GM18517 (cell line): ENCODE measurements around the gene C1QL1.

Experiments
- ATAC-seq: cut with Tn5 transposase; IDR thresholded peaks from one replicate; pipeline ENCODE4 v1.9.1; 2021; ENCODE audit warnings: mild to moderate bottlenecking, moderate library complexity; ENCODE audit not compliant: unreplicated experiment

C1QL1 gene

DNA sequence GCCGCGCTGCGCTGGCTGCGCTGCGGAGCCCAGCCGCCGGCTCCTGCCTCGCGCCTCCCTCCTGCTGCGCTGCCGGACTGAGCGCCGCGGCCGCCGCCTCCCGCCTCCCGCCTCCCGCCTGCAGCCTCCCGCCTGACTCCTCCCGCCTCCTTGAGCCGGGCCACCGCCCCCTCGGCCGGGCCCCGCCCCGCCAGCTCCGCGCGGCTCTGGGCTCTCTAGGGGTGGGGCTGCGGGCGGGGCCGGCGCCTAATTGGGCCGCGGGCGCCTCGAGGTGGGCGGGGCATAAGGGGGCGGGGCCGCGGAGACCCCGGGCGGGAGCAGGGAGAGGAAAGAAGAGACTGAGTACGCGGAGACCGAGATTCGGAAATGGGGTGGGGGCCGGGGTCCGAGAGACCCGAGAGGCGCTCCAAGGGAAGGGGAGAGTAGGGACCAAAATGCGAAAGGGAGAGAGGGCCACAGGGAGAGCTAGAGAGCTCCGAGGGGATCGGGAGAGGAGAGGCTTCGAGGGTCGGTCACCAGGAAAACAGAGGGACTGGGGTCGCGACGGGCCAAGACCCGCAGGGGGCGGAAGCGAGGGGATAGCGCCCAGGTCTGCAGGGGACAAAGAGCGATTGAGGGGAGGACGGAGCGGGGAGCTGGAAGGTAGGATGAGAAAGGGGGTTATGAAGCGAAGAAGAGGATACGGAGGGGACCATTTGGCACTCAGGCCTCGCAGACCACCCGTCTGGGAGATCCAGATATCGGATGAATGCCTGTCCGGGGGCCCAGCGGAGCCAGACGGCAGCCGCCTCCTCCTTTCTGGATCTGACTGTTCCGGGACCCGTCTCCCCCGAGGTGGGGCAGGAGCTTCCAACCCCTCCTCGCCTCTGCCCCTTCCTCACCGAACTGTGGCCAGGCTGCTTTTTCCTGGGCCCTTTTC lies at the start of gene C1QL1:
Gene C1QL1, minus strand, starts transcription at position 79 of the 919 bp plus-strand sequence. CDS start 255 bp downstream, outside the sequence.
- no peak for ATAC-seq

DNA sequence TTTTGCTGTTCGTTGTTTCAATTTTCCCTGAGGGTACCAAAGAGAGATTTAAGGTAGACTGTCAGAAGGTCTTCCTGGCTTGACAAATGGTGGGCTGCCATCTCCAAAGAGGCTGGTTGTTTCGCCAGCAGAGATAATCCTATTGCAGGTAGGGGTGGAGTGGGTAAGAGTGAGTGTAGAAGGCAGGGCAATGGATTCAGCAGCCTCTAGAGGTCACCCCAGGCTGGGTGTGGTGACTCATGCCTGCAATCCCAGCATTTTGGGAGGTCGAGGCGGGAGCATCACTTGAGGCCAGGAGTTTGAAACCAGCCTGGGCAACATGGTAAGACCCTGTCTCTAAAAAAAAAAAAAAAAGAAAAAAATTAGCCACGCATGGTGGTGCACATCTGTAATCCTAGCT lies 48.7 kb upstream of the C1QL1 start:
- ATAC-seq, result no peak

DNA sequence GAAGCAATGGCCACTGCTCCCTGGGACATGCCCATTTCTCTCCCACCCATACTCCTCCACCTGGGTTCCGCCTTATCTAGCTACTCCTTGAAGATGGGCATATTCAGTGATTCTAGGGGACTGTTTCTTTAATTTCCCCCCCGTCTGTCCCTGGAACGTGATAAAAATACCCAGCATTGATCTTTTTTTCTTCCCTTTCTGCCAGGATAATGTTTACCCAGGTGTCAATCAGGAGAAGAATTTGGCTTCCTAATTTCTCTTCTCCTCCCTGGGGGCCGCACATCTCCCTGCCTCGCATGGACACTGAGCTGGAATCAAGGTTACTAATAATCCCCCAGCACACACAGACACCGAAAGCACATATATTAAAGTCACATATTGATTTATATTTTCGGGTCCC lies 48.1 kb upstream of the C1QL1 start:
- ATAC-seq, result no peak

DNA sequence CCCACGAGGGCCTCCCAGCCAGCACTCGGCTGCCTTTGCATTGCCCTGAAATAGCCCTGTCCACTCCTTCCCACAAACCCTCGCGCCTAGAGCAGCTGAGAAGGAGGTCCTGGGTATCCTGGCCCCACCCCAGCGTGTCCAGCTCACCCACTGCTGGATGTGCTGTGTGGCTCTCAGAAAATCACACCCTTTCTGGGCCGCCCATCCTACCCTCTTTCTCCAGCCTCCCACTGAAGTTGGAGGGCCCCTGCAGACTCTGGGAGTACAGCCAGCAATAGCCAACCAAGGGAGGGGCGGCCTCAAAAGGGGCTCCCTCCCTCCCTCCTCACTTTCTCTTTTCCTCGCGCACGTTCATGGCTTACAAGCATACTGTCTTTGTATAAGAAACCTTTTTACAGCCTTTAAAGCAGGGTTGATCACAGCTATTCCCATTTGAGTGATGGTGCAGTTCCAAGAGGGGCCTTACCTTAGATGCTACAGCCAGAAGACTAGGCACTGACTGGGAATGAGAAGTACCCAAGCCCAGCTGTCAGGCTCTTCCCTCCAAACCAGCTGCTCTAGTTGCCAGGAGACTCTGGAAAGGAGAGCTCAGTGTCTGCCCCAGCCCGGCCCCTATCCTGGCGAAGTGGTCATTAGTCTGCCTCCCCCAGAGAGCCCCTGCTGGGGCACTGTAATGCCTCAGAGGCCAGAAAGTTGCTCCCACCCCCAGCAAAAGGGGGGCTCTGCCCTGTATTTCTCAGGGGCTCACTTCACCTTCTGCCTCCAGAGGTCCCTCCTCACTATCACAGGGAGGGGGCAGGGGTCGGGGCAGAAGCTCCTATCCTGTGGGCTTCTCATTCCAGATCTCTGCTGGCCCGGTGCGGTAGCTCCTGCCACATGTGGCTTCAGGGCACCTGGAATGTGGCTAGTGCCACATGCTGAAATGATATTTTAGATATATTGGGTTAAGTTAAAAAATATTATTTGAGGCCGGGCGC lies 45.2 kb upstream of the C1QL1 start:
- no peak for ATAC-seq

DNA sequence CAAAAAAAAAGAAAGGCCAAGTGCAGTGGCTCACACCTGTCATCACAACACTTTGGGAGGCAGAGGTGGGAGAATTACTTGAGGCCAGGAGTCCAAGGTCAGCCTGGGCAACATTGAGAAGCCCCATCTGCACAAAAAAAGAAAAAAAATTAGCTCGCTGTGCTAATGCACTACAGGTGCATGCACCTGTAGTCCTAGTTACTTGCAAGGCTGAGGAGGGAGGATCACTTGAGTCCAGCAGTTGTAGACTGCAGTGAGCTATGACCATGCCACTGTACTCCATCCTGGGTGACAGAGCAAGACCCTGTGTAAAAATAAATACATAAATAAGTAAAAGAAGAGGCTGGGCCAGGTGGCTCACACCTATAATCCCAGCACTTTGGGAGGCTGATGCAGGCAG lies 43.7 kb upstream of the C1QL1 start:
- ATAC-seq, result no peak

DNA sequence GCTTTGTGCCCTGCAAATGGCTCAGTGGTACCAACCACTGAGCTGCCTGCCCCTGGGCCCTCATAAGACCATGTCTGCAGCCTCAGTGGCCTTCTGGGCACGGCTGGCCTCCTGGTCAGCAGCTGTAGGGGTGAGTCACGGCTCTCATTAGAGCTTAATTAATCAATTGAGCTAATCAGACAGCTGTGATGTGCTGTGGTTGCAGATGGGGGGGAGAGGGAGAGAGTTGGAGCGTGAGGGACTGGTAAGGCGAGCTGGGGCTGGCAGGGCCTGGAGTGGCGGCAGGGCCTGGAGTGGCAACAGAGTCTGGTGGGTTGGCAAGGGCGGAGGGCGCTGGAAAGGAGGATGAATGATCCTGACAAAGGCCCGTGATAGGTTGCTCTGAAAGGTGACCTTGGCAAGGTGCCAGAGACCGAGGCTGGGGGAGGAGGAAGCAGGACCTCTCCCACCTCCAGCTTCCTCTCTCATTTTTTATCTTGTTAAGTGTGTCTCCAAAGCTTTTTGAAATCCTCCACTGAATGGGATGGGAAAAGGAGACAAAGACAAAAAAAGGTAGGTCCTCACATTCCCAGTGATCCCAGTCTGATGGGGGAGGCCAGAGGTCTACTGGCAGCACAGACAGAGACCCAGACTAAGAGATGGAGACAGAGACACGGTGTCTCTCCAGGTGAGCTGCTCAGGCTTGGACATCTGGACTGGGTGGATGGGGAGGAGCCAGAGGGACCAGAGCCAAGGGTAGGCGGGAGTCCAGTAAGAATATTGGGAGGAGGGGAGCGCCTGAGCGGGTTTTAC lies 41.8 kb upstream of the C1QL1 start:
- ATAC-seq, result no peak

DNA sequence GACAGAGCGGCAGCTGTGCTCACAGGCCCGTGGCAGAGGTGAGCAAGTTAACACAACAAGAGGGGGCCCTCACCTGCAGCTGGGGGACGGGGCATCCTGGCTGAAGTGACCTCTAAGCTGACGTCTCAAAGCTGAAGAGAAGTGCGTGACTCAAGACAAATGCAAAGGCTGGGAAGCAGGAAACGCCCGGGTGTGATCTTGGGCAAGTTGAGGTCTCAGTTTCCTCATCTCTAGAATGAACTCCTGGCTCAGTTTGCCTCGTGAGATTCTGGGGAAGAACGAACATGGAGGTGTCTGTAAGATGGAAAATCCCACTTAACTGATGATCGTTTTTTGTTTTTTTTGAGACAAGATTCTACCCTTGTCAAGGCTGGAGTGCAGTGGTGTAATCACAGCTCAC lies 40.1 kb upstream of the C1QL1 start:
- ATAC-seq, result no peak

DNA sequence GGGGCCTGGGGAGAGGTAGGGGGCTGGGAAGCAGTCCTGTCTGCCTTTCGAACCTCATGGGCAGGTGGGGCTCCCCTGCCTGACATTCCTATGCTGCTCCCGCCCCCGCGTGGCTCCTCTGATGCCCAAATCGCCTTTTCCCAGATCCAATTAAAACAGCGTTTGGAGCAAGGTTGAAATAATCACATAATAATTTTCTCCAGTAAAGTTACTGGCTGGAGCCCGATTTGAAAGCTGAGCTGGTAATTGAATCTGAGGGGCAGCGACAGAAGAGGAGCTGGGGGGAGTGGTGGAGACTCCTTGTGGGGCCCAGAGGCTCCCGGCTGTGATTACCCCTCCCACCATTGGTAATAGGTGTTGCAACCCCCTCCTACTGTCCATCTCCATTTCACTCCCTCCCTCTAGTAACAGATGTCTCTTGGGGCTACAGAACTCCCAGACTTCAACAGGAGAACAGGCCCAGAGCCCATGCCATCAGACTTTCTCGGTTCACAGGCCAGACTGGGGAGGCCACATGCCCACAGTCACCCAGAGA lies 38.9 kb upstream of the C1QL1 start:
- no peak for ATAC-seq

DNA sequence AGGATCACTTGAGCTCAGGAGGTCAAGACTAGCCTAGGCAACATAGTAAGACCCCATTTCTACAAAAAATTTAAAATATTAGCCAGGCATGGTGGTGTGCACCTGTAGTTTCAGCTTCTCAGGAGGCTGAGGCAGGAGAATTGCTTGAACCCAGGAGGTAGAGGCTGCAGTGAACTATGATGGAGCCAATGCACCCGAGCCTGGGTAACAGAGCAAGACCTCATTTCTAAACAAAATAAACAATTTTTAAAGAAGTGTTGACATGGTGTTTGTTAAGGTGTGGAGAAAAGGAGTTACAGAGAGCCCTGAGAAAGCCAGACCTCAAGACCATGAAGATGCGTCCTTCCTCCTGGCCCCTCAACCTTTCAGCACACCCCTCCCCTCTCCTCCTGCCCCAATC lies 37.6 kb upstream of the C1QL1 start:
- ATAC-seq, result no peak

DNA sequence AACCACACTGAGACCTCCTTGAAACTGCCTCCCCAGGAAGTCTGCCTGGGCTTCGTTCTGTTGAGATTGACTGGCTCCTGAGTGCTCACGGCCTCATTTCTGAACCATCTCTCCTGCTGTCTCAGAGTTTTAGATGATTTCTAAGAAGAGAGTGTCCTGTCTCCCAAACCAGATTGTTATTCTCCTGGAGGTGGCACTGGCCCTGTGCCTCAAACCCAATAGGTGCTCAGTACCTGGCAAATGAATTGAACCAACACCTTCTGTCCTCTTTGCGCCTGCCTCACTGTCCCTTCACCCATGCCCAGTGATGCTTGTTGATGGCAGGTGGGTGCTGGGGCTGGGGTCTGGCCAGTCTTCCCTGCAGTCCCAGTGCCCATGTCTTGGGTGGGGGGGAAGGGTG lies 36.3 kb upstream of the C1QL1 start:
- no peak for ATAC-seq

DNA sequence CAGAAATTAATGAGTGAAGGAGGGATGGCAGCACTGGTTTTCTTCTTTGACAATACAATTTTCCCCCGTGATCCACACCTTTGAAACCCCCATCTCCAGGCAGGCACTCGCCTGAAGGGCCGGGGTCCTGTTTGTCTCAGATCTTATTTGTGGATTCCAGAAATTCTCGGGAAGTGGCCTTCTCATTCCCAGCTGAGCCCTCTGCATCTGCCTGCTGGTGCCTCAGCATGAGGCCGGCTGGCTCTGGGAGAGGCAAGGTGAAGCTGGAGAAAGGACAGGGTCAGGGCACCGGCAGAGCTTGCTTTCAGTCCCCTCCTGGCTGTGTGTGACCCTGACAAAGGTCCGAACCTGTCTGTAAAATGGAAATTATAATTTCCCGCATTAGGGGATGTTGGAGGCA lies 35.8 kb upstream of the C1QL1 start:
- ATAC-seq, result no peak

DNA sequence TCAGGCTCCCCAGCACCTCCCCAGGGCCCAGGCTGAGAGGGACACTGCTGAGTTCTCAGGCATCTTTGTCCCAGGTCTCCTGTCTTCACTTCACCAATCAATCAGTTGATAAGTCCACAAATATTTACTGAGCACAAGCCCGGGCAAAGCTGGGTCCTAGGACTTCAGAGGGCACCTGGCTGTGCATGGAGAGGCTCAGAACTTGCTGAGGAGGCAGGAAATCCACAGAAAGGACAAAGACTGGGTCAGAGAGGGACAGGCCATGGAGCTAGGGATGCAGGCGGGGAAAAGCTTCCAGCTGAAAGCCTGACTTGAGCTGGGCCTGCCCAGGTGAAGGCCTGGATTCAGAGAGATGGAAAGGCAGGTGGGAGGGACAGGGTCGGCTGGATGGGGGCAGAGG lies 33.2 kb upstream of the C1QL1 start:
- ATAC-seq, result no peak

DNA sequence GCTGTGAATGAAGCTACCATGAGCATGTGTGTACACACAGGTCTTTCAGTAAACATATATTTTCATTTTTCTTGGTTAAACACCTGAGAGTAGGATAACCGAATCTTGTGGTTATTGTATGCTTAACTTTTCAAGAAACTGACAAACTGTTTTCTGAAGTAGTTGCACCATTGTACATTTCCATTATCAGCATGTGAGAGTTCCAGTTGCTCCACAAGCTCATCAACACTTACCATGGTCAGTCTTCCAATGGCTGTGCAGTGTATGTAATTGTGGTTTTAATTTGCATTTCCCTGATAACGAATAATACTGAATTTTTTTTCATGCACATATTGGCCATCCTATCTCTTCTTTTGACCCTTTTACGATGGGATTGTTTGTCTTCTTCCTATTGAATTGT lies 31.3 kb upstream of the C1QL1 start:
- no peak for ATAC-seq

DNA sequence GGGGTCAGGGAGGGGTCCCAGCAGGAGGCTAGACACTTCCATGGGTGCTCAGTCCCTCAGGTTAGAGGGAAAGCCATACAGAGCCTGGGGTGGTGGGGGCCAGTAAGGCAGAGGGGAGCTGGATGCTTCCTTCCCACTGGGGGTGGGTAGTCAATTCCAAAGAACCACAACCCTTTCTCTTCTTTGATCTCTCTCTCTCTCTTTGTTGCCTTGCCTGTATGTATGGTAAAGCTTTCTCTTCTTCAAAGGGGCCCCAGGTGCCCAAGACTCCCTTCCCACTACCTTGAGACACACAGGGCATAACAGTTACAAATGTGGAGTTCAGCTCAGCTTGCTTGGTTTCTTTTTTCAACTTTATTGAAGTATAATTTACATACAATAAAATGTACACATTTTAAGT lies 30.5 kb upstream of the C1QL1 start:
- no peak for ATAC-seq

DNA sequence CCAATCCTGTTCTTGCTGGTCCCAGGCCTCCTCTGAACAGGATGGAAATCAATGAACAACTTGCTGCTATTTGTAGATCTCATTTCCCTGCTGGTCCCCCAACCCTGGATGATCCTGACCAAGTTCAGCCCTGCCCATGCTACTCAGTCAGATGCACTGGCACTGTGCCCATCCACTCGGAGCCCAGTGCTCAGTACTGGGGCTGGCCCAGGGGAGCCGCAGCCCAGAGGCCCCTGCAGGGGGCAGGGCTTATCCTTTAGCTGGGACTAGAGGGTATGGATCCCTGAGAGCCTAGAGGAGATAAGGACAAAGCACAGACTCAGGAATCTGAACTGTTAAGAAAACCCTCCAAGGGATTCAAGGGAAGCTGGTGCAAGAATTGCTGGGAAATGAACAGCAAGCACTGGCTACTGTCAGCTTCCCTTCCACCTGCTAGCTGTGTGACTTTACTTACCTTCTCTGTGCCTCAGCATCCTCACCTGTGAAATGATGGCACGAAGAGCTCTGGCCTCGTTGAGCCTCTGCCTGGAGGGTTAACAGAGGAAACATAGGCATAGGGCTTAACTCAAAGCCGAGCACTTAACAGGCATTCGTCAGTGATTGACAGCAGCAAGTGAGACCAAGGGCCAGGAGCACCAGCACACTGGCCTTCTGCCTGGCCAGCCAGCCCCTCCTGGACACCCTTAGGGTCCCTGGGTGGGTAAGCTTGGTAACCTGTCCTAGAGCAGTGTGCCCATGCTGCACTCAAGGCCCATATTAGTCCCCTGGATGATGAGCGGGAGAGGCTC lies 29.8 kb upstream of the C1QL1 start:
- no peak for ATAC-seq

DNA sequence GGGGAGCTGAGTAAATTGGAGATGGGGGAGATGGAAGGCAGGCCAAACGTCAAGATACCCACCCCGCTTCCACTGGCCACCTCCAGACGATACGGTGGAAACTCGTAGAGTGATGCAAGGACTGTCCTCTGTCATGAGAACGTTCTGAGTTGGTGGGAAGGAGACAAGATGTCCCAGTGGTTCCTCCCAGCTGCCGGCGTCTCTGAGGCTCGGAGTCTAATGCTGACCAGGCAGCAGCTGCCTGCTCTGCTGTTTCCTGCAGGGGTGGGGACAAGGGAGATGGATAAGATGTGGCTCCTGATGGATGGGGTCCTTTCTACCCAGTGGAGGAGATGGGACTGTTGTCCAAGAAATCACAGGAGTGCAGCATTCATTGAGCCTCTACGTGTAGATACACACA lies 28.2 kb upstream of the C1QL1 start:
- no peak for ATAC-seq

DNA sequence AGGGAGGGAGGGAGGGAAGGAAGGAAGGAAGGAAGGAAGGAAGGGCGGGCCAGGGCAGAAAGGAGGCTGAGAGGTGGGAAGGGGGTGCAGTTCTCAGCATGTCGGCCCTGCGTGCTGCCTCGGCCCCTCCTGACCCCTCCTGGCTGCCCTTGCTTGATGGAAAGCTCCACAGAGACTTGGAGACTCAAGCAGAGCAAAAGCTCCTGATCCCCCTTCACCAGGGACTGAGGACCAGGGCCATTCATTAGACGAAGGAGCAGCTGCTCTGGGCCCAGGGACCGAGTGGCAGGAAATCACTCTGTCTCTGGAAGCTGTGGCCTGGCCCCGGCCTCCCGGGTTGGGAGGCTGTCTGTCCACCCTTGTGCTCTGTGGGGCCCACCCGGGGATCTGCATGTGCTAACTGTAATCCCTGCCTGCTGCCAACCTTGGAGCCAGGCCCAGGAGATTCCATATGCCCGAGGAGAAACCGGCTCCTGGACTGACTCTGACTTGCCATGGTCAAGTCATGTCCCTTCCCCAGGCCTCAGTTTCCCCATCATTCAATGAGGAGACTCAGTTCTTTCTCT lies 27.4 kb upstream of the C1QL1 start:
- ATAC-seq, result no peak

DNA sequence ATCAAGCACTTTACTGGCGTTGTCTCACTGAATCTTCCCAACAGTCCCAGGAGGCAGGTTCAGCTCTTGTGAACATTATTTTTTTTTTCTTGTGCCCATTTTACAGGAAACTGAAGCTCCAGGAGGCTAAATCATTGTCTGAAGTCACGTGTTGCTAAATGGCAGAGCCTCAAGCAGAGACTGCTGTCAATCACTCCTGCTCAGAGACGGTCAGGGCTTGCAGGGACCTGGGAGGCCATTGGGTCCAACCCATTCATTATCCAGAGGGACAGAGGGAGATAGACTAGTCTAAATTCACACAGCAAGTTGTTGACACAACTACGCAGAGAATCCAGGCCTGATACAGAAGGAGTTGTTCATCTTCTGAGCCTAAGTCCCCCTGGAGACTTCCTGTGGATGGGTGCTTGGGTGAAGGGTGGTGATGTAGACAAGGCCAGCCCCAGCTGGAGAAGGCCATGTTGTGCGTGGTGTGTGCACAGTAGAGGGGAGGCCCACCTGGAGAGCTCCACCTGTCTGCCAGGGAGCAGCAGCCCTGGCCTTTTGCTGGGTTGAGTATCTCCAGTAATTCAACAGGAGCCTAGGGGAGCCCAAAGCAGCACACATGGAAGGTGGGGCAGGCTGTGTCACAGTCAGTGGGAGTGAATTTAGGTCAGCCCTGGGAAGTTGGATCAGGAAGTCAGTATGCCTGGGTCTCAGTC lies 24.3 kb upstream of the C1QL1 start:
- no peak for ATAC-seq

DNA sequence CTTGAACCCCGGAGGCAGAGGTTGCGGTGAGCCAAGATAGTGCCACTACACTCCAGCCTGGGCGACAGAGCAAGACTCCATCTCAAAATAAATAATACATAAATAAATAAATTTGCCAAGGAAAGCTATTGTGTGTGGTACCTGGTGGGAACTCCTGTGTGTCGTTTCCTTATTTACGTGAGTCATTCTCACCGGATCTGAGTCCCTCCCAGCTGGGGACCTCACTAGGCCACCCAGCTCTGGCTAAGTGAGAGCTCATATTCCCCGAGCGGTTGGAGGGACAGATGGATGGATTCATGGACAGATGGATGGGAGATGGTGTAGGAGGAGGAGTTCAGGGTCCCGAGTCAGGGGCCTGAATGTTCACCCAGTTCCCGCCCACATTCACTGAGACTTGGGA lies 22.9 kb upstream of the C1QL1 start:
- ATAC-seq, result no peak
